Ramos (cell line): ENCODE results near the gene SRCIN1.

Experiments used
- in situ Hi-C: fragments of 300-500 bp; cut with MboI; formaldehyde crosslinking; loops from one replicate; pipeline ENCODE4 v1.14.3; 2022; ENCODE audit warnings: low sequenced_read_pairs; ENCODE audit not compliant: unreplicated experiment

Gene SRCIN1

GRCh38 chr17:38601539-38602351, 4.0 kb downstream of the SRCIN1 start:
- in situ Hi-C loops = no loop called here

- in situ Hi-C loops = no loop called here
These were observed 4.8 kb downstream of the SRCIN1 start for GRCh38 chr17:38600906-38601305.

DNA sequence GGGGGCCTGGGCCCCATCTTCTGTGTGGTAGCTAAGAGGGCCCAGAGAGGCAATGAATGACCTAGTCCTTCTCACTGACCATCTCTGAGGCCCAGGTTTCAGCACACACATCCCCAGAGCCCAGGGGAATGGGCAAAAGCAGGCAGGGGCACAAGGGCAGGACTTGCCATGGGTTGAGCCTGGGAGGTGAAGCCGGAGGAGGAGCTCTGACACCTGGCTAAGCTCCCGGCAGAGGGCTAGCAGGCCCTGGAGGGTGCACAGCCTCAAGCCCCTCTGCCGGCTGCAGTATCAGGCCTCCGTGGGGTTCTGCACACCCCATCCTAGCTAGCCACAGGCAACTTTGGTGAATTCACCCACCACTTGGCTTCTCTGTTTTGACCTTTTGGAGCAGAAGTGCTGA, 5.3 kb downstream of the SRCIN1 start:
- in situ Hi-C loops = no loop called here

DNA sequence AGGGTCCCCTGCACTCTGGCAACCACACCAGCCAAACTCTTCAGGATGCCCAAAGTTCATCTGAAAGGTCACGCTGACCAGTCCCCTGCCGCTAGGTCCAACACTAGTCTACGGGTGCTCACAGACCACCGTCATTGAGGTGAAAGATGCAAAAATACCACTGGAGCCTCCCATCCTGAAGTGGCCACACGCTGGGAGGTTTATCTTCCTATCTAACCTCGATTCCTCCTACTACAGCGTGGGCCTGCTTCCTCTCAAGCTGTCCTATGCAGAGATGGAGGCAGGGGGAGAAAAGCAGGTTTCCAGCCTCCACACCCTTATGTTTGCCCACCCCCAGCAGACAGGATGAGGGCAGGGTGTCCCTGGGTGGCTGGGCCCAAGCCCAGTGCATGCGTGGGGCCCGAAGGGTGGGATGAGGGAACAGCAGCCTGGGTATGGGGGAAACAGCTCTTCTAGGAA, 6.3 kb downstream of the SRCIN1 start:
- in situ Hi-C loops = no loop called here

GRCh38 chr17:38598995-38599394, 6.8 kb downstream of the SRCIN1 start:
- in situ Hi-C loops = no loop called here

GRCh38 chr17:38598536-38598935, 7.2 kb downstream of the SRCIN1 start:
- in situ Hi-C loops = no loop called here

GRCh38 chr17:38597375-38597774, 8.4 kb downstream of the SRCIN1 start:
- in situ Hi-C loops = no loop called here

DNA sequence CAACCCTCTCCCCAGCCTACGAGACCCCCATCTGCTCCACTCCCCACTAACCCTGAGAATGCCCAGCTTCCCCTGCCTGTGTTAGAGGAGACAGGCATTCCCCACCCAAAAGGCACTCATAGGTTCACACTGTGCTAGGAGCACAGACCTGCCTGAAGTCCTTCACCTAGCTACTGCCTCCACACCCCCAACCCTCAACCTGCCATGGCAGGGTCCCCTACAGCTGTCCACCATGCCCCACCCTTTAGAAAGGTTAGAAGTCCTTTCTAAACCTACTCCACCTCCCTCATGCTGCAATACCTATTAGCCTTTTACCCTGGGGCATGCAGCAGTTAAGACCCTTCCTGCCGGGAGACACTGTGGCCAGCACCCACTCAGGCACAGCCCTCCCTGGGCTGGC, 9.1 kb downstream of the SRCIN1 start:
- in situ Hi-C loops = no loop called here

DNA sequence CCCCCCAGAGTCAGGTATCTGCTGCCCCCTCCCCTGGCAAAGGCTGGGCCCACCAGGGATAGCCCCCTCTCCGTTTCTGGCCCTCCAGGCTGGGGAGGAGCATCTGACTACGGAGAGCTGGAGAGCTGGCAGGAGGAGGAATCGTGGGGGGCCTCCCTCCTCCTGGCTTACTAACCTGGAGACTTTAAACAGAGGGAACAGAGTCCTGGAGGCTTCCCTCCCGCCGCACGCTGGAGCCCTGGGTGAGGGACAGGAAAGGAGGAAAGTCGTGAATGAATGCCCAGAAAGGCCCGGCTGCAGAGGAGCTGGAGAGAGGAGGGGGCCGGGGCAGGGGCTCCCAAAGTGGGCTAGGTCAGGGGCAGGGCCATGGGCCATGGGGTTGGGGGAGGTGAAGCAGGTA, 9.9 kb downstream of the SRCIN1 start:
- in situ Hi-C loops = no loop called here

DNA sequence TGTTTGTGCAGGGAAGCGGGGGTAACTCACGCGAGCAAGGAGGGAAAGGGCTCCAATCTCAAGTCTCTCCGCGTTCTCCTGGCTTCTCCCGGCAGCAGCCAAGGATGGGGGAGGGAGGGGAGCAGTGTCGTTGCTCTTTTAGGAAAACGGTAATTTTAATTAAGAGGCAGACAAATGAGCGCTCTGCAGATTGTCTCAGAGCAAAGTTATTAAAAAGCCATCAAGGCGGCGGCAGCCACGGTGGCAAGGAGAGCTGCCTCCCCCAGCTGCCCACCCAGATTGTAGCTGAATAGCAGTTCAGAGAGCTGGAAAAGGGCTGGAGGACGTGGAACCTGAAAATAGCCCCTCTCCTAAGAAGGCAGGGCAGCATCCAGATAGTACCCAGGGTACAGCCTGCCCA, 11.6 kb downstream of the SRCIN1 start:
- in situ Hi-C loops = no loop called here

- in situ Hi-C loops = no loop called here
These were observed 13.3 kb downstream of the SRCIN1 start for GRCh38 chr17:38592487-38592886.

DNA sequence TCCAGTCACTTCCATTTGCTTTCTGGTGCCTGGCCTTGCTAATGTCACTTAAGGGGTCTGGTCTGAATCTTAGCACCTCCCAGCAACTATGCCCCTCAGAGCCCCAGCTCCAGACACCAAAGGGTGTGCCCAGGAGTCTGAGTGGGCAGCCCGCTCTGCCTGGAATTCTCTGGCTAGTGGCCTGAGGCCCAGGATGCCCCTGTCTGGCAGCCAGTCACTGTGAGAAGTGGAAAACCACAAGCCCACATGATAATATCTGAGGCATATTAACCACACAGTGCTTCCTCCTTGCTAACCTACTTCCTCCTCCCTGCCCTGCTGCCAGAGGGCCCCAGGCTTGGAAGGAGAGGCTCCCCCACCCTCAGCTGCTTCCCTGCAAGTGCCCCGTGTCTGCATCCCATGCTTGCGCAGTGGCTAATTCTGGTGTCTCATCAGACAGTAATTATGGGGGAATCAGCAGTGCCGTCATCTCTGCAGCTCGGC, 14.0 kb downstream of the SRCIN1 start:
- in situ Hi-C loops = no loop called here

GRCh38 chr17:38590988-38591758, 14.6 kb downstream of the SRCIN1 start:
- in situ Hi-C loops = no loop called here

DNA sequence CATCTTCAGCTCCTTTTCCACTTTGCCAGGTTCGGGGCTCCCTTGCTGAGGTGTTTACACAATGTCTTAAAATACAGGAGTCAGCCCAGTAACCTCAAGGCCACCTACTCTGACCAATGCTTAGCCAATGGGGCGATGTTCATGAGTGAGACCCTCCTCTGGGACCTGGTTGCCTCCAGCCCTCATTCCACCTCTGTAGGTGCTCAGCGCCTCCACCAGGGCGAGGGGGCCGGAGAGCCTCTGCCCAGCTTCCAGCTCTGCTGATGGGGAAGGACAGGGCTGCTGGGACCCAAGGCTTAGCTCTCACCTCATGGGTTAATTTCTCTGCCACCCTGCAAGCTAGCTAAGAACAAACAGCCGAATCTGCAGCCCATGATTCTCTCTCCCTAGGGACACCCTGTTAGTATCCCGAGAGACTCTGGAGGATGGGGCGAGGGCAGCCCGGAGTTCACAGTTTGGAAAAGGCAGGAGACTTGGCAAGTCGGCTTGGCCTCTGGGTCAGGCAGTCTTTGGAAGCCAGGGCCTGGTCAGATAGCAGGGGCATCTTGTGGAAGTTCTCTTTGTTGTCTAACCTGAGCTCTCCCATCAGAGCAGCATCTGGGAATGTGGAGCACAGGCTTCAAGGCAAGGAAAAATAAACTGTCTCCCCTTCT, 16.2 kb downstream of the SRCIN1 start:
- in situ Hi-C loops = no loop called here

DNA sequence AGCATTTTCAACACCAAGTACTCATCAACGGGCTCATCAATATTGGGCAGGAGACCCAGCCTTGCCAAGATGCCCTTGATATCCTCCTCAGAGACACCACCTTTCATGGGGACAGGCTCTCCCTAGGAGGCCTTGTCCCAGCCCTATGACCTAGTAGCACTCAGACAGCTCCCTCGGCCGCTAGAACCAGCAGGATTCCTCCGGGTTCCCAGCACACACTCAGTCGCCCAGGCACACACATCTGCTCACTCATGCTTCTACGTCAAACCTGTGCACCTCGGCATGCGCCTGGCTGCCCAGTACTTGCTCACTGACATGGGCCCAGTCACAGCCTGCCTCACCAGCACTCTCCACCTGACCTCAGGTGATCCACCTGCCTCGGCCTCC, 17.0 kb downstream of the SRCIN1 start:
- in situ Hi-C loops = no loop called here

DNA sequence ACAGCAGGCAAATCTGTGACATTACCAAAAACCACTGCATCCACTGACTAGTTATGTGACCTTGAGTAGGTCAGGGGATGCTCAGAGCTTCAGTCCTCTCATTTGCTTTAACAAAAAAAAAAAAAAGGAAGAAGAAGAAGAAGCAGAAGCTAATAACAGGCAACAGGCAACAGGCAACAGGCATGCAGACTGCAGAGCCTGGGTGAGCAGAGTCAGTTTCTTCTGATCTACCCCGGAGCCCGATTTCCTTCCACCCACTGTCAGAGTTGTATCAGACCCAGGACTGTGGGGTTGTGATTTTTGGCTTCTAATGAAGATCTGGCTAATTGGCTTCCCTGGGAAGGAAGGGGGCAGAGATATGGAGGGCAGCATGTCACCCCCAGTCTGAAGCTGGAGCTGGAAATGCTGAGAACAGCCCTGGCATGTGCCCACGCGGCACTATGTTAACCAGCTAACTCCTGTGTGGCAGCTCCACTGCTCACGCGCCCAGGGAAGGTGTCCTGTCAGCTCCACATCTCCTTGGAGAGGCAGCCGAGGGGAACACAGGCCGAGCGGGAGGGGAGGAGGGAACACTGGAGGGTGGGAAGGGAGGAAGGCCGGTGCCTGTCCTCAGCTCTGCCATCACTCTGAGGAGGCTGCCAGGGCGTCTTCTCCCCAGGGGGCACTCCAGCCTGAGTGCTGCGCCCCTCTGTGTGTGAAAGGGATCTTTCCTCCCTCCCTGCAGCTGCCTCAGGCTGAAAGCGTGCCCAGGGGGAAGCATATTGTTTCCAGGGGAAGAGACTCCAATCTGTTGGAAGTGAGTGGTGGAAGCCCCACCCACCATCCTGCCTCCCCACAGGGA, 17.6 kb downstream of the SRCIN1 start:
- in situ Hi-C loops = no loop called here

DNA sequence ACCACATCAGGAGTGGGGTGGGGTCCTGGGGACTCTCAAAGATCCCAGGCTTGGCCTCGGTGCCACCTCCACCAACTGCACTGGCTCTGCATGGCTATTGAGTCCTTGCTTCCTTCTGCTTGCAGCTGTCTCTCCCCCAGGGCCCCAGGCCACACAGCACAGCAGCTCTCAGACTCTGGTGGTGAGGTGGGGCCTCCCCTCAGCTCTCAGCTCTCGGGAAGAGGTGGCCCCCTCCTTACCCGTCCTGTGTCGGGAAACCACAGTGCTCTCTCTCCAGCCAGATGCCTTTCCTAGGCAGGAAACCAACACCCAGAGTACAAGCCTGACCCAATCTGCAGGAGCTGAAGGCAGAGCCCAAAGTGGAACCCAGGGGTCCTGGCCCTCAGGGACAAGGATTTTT, 18.5 kb downstream of the SRCIN1 start:
- in situ Hi-C loops = no loop called here

DNA sequence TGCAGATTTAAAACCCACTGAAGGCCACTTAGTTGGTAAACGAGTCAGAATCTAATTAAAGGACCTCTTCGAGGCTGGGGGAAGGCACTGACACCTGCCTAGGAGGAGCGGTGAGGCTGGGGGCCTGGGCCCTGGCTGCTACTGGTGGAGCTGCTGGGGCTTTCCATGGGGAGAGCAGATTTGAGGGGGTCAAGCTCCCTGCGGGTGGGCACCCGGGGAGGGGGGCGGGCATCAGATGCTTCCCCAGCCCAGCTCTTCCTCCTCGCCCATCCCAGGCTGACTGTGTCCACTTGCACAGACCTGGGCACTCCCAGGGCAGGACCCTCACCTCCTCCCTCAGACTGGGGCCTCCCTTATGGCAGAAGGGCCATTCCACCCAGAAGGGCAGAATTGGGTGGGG, 19.0 kb downstream of the SRCIN1 start:
- in situ Hi-C loops = no loop called here

DNA sequence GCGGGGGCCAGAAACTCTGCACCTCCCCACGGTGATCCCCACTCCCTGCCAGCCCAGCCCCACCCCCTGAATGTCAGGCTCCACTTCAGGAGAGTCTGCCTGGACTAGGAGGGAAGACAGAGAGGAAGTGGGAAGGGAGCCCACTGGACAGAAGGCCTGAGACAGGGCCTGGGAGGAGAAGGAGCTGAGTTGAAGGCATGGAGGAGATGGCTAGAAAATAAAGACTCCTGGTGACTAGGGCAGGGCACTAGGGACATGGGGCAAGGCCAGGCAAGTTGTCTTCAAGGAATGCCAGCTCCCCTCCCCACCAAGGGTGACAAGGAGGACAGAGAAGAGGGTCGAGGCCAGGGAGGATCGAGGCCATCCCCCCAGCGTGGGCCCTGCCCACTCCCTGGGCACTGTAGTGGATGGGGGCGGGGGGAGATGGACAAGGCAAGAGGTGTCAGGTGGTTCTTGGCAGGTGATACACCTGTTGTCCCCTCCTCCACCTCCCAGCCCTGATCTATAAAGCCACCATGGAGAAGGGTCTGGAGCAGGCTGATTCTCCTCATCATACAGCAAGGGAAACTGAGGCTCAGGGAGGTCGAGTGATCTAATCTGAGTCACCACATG, 19.7 kb downstream of the SRCIN1 start:
- in situ Hi-C loops = no loop called here
